ENCODE measurements around the gene THOC5. TPM values are rescaled to one million over a fixed set of nuclear protein-coding genes. Genes with fewer than 3 reads are reported as not detected.

The THOC5 gene
- total RNA-seq, 4 donors from 2014 or later, result 22.4 to 43.7 (median 27.0) TPM

- H3K4me3 ChIP-seq, result no peak overlapping the region
- in situ Hi-C loops (cut with MboI; ENCODE audit: low pct_ligation_motif_present in 1 of 4, low pct_unique_long_range_greater_than_20kb in 1 of 4, low sequenced_read_pairs in 3 of 4), result no loop called here
- TF ChIP-seq POLR2A (IDR thresholded peaks at IDR 0.05) (no peak), EP300 (IDR thresholded peaks at IDR 0.05; ENCODE audit: low read depth) (no peak), POLR2AphosphoS5 (IDR thresholded peaks at IDR 0.05) (no peak), CTCF (IDR thresholded peaks at IDR 0.05) (no peak)
- no peak for DNase-seq
- no peaks in the 10 kb centered on the region for H3K36me3 ChIP-seq
- H3K27ac ChIP-seq, result no peak overlapping the region
- 52 to 71% methylated on average over 1 to 6 of the region's 6 CpGs for WGBS, 2 donors (ENCODE audit: low coverage in 1 of 2)
- no peaks in the 10 kb centered on the region for H3K9me3 ChIP-seq
- H3K27me3 ChIP-seq, result peaks cover 49% of the 10 kb centered on the region
- H3K4me1 ChIP-seq, result peaks cover 0 to 20% (median 13%) of the 10 kb centered on the region in 4 donors
- intact Hi-C loops (cut with DNase I; ENCODE audit: low total_unique reads), result no loop called here
Measured at GRCh38 chr22:29476116-29476515, 77.4 kb downstream of the THOC5 start.

- DNase-seq, result no peak
- 77% methylated on average over 8 of the region's 8 CpGs; no CpG with 5 or more reads in 1 of the 2 donors for WGBS, 2 donors (ENCODE audit: low coverage in 1 of 2)
Measured at GRCh38 chr22:29475550-29475949, 78.0 kb downstream of the THOC5 start.

GRCh38 chr22:29473001-29473400, 80.6 kb downstream of the THOC5 start:
- Histone ChIP-seq H3K27me3 (peaks cover 40% of the 10 kb centered on the region), H3K36me3 (no peaks in the 10 kb centered on the region), H3K4me3 (no peak overlapping the region), H3K4me1 (peaks cover 0 to 8% (median 7%) of the 10 kb centered on the region in 4 donors), H3K27ac (no peak overlapping the region), H3K9me3 (no peaks in the 10 kb centered on the region)
- intact Hi-C loops (cut with DNase I; ENCODE audit: low total_unique reads), result no loop called here
- WGBS, 2 donors (ENCODE audit: low coverage in 1 of 2), result 20 to 67% methylated on average over 1 to 5 of the region's 5 CpGs
- in situ Hi-C loops (cut with MboI; ENCODE audit: low pct_ligation_motif_present in 1 of 4, low pct_unique_long_range_greater_than_20kb in 1 of 4, low sequenced_read_pairs in 3 of 4), result no loop called here
- DNase-seq, result no peak
- TF ChIP-seq POLR2AphosphoS5 (IDR thresholded peaks at IDR 0.05) (no peak), EP300 (IDR thresholded peaks at IDR 0.05; ENCODE audit: low read depth) (no peak), POLR2A (IDR thresholded peaks at IDR 0.05) (no peak), CTCF (IDR thresholded peaks at IDR 0.05) (no peak)

More at GRCh38 chr22:29475550-29475949, 78.0 kb downstream of the THOC5 start:
- TF ChIP-seq EP300 (IDR thresholded peaks at IDR 0.05; ENCODE audit: low read depth), result no peak
- no peak for TF ChIP-seq CTCF (IDR thresholded peaks at IDR 0.05)
- no peak for TF ChIP-seq POLR2A (IDR thresholded peaks at IDR 0.05)
- TF ChIP-seq POLR2AphosphoS5 (IDR thresholded peaks at IDR 0.05), result no peak
- H3K27me3 ChIP-seq, result peaks cover 48% of the 10 kb centered on the region
- H3K4me1 ChIP-seq, result peaks cover 0 to 15% (median 10%) of the 10 kb centered on the region in 4 donors
- in situ Hi-C loops (cut with MboI; ENCODE audit: low pct_ligation_motif_present in 1 of 4, low pct_unique_long_range_greater_than_20kb in 1 of 4, low sequenced_read_pairs in 3 of 4) (no loop called here), intact Hi-C loops (cut with DNase I; ENCODE audit: low total_unique reads) (no loop called here)
- no peaks in the 10 kb centered on the region for H3K36me3 ChIP-seq
- H3K9me3 ChIP-seq, result no peaks in the 10 kb centered on the region
- H3K4me3 ChIP-seq, result no peak overlapping the region
- H3K27ac ChIP-seq, result no peak overlapping the region

- no peaks in the 10 kb centered on the region for H3K9me3 ChIP-seq
- H3K4me3 ChIP-seq, result peak overlapping the region in 3 of 4 donors; percentile 12 to 44 (median 25)
- intact Hi-C loops (cut with DNase I; ENCODE audit: low total_unique reads) (no loop called here), in situ Hi-C loops (cut with MboI; ENCODE audit: low pct_ligation_motif_present in 1 of 4, low pct_unique_long_range_greater_than_20kb in 1 of 4, low sequenced_read_pairs in 3 of 4) (no loop called here)
- H3K27me3 ChIP-seq, result peaks cover 30% of the 10 kb centered on the region
- H3K4me1 ChIP-seq, result peaks cover 0 to 7% (median 7%) of the 10 kb centered on the region in 4 donors
- DNase-seq, result peak; percentile 82
- 19 to 89% methylated on average over 3 to 39 of the region's 54 CpGs for WGBS, 2 donors (ENCODE audit: low coverage in 1 of 2)
- TF ChIP-seq POLR2AphosphoS5 (IDR thresholded peaks at IDR 0.05) (no peak), CTCF (IDR thresholded peaks at IDR 0.05) (peak; percentile 74 to 86 (median 85))
- no peaks in the 10 kb centered on the region for H3K36me3 ChIP-seq
- no peak overlapping the region for H3K27ac ChIP-seq
Measured at GRCh38 chr22:29470159-29470855, 83.2 kb downstream of the THOC5 start.

All from transverse colon (tissue), 4 donors.